GM21529 (cell line): ENCODE data around the gene LRP1.

Source experiments
- ATAC-seq: cut with Tn5 transposase; IDR thresholded peaks from one replicate; pipeline ENCODE4 v1.9.1; 2021; ENCODE audit not compliant: unreplicated experiment

LRP1 gene

DNA sequence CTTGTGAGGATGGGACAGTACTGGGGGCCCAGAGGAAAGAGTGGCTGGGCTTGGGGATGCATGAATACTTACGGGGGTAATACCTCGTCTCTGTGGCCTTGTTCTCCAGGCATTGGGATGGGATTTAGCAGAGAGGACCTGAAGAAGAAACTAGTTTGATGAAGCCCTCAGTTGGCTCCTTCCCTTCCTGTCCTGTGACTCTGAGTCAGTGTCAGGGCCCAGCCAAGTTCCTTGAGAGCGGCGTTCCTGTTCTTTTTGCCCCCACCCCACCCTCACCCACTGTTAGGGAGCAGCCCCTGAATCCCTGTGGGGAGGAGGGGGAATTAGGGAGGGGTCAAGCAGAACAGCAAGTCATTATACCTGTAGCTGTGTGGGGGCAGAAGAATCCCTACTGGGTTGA, 24.4 kb downstream of the LRP1 start:
- ATAC-seq, result no peak

DNA sequence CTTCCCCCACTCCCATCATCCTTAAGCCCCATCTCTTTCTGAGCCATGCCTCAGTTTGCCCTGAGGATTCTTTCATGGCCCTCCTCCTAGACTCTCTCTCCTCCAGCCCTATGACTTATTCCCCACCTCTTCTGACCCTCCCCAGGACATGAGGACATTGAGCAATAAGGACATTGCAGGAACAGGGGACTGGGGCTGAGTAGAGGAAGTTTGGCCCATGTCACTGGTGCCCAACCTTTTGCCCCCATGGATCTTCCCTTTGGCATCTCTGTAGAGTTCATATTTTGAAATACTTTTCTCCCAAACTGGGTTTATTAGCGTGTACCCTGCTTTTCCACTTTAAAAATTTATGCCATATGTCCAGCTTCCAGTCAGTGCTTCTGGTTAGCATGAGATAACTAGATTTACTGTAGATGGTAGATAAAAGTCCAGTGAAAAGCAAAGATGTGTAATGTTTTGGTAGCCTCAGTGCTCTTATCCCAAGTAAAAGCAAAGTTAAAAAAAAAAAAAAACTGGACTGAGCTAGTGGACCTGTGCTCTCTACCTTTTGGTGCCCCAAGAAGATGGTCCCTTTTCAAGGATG, 25.2 kb downstream of the LRP1 start:
- no peak for ATAC-seq

GRCh38 chr12:57154076-57154475, 25.8 kb downstream of the LRP1 start:
- ATAC-seq, result no peak

DNA sequence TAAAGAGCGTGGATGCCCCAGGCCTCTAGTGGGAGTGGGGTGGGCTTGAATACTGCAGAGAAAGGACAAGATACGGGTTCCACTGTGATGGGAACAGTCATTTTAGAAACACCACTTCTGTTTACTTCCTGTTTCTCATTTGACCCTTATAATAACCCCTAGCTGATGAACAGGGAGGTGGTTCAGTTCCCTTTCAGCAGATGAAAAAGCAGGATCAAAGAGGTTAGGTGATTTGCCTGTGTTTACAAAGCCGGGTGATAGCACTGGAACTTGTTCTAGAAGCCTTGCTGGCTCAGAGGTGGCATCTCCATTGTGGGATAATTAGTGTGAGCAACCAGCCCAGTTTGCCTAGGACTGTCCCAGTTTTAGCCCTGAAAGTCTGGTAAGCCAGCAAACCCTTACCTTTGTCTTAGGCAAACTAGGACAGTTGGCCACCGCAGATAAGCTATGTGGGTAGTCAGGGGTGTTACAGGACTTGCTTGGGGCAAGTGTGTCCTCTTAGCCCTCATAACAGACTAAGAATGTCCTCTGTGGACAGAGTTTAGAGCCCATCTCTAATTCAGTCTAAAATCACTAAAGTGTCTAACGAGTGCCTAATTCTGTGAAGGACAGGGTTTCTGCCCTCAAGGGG, 26.6 kb downstream of the LRP1 start:
- no peak for ATAC-seq

GRCh38 chr12:57156701-57157403, 28.6 kb downstream of the LRP1 start:
- no peak for ATAC-seq

DNA sequence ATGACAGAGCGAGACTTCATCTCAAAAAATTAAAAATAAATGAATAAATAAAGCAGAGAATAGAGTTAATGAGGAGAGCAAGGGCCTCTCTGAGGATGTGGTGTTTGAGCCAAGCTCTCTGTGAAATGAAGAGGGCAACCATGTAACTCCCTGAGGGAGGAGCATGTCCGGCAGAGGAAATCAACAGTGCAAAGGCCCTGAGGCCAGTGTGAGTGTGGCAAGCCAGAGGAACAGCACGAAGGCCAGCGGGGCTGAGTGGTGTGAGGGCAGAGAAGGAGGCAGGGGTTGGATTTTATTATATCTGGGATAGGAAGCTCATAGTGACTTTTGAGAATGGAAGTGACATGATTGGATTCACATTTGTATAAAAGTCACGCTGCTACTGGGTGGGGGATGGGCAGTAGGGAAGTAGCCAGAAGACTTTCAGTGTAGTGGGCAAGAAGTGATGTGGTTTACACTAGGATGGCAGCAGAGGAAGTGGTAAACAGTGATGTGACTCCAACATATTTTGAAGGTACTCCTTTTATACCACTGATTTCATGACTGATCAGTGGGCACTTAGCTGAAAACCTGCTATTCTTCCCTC, 29.4 kb downstream of the LRP1 start:
- ATAC-seq, result no peak

DNA sequence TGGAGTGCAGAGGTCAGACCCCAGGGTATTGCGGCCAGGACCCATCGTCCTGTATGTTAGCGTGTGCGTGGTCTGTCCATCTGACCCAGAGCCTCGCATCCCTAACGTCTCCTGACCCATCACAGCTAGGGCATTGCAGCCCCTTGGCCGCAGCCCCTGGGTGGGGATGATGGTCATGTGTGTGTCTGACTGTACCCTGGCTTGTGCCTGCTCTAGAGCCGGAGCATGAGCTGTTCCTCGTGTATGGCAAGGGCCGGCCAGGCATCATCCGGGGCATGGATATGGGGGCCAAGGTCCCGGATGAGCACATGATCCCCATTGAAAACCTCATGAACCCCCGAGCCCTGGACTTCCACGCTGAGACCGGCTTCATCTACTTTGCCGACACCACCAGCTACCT, 29.9 kb downstream of the LRP1 start:
- ATAC-seq, result no peak

DNA sequence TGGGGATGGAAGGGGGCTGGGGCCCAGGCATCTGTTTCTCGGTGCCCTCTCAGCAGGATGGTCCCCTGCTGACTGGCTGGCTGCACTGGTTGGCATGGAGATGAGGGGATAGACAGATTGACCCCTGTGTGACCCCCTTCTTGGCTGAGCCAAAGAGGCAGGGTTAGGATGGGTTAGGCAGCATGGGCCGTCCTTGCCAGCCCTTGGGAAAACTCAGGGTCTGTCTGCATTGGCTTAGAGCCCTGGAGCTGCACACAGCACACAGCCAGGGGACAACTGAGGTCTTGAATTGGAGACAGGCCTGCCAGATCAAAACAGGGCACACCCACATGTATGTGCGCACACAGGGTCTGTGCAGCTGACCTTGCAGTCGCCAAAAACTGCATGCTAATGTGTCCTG, 30.4 kb downstream of the LRP1 start:
- ATAC-seq, result no peak

GRCh38 chr12:57159311-57159710, 31.0 kb downstream of the LRP1 start:
- ATAC-seq, result no peak

GRCh38 chr12:57160040-57160439, 31.8 kb downstream of the LRP1 start:
- no peak for ATAC-seq

DNA sequence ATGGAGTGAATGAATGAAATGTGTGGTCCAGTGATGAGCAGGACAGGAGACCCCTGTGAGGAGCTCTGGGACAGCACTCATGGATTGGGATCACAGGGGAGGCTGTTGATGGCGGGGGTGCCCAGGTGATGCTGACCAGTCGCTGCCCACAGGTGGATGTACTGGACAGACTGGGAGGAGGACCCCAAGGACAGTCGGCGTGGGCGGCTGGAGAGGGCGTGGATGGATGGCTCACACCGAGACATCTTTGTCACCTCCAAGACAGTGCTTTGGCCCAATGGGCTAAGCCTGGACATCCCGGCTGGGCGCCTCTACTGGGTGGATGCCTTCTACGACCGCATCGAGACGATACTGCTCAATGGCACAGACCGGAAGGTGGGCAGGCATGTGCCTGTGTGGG, 32.5 kb downstream of the LRP1 start:
- no peak for ATAC-seq

- no peak for ATAC-seq
Measured at GRCh38 chr12:57161491-57161890, 33.2 kb downstream of the LRP1 start.

DNA sequence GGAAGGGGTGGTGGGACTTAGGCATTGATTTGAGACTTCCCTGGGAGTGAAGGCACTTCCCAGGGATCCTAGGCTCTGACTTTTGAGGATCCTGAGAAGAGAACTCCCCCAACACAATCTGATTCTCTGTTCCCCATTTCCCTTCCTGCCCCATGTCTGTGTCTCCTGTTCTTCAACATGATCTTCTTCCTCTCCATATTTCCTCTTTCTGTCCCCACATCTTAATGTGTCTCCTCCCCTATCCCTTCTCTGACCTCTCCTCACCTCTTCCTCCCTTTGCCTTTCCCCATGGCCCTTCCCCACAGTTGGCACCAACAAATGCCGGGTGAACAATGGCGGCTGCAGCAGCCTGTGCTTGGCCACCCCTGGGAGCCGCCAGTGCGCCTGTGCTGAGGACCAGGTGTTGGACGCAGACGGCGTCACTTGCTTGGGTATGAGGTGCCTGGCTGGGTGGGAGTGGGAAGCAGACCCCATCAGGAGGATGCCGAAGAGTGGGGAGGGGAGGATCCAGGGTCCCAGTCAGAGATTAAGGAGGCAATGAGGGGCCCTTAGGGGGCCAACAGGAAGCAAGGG, 34.4 kb downstream of the LRP1 start:
- no peak for ATAC-seq

DNA sequence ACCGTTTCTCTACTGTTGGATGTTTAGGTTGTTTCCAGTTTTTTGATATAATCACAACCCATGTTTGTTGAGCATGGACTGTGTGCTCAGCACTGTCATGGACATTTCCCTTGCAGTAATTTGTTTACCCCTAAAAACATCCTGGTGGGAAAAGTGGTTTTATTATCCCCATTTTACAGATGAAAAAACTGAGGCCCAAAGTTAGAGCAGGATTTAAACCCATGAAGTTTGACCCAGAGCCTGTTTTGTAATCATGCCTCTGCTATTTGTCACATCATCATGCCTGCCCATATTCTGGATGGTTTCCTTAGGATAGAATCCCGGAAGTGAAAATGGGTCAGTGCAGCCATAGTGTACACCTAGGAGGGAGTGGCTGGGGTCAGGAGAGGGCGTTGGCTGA, 36.2 kb downstream of the LRP1 start:
- no peak for ATAC-seq

GRCh38 chr12:57164966-57165625, 36.8 kb downstream of the LRP1 start:
- ATAC-seq, result no peak

GRCh38 chr12:57165741-57166140, 37.5 kb downstream of the LRP1 start:
- ATAC-seq, result no peak

DNA sequence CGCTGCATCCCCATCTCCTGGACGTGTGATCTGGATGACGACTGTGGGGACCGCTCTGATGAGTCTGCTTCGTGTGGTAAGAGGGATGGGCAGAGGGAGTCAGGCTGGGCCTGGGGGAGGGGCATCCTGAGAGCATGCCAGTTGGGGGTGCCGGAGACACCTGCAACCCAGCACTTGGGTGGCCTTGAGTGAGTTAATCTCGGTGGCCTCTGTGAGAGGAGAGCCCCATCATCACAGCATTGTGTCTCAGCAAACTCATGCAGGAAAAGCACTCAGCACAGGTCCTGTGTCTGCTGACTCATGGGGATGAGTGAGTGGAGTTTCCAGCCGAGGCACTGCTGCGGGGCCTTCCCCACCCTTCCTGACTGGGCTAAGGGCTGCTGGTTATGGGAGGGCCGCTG, 38.7 kb downstream of the LRP1 start:
- no peak for ATAC-seq

- no peak for ATAC-seq
Measured at GRCh38 chr12:57168058-57168457, 39.8 kb downstream of the LRP1 start.

DNA sequence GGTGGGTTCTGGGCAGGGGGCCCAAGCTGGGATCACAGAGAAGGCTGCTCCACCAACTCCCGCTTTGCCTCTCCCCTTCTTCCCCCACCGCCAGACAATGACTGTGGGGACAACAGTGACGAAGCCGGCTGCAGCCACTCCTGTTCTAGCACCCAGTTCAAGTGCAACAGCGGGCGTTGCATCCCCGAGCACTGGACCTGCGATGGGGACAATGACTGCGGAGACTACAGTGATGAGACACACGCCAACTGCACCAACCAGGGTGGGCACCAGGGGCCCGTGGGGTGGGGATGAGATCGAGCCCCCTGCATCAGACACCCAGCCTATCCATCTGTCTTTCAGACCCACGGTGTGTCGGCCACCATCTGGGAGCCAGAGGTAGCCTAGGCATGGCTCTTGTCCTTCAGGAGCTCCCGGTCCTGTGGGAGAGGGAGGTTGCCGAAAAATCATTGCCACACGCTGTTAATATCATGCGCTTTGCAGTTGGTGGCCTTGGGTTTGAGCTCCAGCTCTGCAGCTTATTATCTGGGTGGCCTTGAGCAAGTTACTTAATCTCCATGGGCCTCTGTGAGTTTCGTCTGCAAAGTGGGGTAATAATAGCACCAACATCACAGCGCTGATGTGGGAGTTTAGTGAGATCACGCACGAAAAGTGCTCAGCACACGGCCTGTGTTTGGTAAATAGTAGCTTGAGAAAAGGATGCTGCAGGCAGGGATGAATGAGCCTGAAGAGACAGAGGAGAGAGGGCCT, 40.9 kb downstream of the LRP1 start:
- ATAC-seq, result no peak

DNA sequence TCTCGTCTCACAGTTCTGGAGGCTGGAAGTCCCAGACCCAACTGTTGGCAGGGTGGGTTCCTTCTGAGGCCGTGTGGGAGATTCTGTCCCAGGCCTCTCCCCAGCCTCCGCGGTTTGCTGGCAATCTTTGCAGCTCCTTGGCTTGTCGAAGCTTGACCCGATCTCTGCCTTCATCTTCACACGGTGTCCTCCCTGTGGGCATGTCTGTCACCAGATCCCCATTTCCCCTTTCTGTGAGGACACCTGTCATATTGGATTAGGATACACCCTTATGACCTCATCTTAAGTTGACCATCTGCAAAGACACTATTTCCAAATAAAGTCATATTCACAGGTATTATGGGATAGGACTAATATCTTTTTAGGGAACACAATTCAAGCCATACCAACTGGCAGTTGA, 41.7 kb downstream of the LRP1 start:
- ATAC-seq, result no peak

DNA sequence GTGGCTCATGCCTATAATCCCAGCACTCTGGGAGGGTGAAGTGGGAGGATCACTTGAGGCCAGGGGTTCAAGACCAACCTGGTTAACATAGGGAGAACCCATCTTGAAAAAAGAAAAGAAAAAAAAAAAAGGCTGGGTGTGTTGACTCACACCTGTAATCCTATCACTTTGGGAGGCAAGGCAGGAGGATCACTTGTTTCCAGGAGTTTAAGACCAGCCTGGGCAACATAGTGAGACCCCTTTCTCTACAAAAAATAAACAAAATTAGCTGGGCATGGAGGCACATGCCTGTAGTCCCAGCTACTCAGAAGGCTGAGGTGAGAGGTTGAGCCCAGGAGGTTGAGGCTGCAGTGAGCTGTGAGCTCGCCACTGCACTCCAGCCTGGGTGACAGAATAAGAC, 42.1 kb downstream of the LRP1 start:
- ATAC-seq, result no peak
